GM12874 (cell line): ENCODE results near the gene RNF217.

ENCODE experiments used
- TF ChIP-seq, protein P1 (sequence below): IDR thresholded peaks from 2 replicates; pipeline ENCODE4 v1.5.1; 2011; ENCODE audit warnings: low read depth, mild to moderate bottlenecking, control low read depth, low read length, moderate library complexity; ENCODE audit not compliant: insufficient read depth

Gene RNF217

DNA sequence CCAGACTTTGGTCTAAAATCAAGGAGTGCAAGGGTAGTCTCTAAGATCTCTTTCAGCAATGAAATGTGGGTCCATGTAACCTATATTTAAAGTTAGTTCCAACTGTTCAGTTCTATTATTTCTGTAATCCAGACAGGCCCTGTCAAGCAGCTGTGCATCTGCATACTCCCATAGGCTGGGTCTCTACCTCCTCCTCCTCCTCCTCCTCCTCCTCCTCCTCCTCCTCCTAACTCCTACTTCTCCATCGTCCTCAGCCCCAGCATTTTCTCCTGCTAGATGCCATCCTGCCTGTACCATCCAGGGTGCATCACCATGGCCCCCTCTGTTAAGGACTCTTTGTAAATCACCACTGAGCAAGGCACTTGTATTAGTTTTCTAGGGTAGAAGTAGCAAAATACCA is 138.9 kb downstream of the RNF217 start:
- TF ChIP-seq, protein P1, sequence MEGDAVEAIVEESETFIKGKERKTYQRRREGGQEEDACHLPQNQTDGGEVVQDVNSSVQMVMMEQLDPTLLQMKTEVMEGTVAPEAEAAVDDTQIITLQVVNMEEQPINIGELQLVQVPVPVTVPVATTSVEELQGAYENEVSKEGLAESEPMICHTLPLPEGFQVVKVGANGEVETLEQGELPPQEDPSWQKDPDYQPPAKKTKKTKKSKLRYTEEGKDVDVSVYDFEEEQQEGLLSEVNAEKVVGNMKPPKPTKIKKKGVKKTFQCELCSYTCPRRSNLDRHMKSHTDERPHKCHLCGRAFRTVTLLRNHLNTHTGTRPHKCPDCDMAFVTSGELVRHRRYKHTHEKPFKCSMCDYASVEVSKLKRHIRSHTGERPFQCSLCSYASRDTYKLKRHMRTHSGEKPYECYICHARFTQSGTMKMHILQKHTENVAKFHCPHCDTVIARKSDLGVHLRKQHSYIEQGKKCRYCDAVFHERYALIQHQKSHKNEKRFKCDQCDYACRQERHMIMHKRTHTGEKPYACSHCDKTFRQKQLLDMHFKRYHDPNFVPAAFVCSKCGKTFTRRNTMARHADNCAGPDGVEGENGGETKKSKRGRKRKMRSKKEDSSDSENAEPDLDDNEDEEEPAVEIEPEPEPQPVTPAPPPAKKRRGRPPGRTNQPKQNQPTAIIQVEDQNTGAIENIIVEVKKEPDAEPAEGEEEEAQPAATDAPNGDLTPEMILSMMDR, result no peak

DNA sequence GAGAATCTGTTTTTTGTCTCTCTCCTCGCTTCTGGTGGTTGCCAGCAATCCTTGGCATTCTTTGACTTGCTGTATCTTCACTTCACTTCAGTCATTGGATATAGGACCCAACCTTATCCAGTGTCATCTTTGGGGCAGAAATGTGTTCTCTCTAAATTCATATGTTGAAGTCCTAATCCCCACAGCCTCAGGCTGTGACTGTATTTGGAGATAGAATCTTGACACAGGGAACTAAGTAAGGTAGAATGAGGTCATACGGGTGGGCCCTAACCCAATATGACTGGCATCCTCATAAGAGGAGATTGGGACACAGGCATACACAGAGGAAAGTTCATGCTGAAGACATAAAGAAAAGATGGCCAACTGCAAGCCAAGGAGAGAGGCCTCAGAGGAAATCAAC is 139.4 kb downstream of the RNF217 start:
- TF ChIP-seq, protein P1, result no peak

DNA sequence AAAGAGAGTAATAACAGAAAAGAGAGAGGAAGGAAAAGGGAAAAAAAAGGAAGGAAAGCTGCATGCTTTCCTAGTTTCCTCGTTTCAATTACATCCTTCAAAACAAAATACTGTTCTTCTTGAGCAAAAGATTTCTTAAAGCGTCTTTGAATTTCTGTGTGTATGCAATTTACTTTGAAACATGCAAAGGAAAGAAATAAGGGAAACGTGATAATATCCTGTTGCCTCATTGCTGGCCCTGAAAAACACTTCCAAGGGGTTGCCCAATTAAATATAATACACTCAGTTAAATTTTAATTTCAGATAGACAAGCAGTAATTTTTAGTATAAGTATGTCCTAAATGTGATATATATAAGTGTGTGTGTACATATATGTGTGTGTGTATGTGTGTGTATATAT is 140.2 kb downstream of the RNF217 start:
- TF ChIP-seq, protein P1, result no peak

DNA sequence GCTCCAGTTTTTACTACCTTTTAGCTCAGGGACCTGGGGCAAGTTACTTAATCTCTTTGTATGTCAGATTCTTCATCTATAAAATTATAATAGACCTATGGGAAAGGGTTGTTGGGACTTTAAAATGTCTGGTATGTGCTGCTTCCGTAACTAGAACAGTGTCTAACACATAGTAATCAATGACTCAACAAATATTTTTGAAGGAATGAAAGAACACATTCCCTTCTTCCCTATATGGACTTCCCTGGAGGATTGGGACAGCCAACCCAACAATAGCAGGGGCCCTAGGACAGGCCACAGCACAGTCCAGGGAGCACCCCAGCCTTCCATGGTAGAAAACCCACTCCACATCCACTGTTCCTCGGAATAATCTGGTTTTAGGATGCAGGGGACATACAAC is 140.7 kb downstream of the RNF217 start:
- TF ChIP-seq, protein P1, result no peak

DNA sequence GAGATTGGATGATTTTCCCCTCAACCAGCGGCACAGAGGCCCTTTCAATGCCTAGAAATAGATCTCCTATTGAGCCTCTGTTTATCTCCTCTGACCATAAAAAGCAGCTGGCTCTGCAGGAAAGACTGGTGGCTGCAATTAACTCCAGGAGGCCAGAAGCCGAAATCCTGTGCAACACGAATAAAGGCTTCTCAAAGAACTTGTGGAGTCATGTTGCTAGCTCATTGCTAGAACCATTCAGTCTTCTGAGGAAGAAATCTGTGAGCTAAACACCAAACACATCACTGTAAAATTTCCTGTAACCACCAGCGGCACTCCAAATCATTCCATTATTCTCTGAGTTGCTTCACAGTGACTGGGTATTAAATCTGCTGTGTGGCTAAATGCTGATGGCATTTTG is 142.2 kb downstream of the RNF217 start:
- TF ChIP-seq, protein P1, result no peak

DNA sequence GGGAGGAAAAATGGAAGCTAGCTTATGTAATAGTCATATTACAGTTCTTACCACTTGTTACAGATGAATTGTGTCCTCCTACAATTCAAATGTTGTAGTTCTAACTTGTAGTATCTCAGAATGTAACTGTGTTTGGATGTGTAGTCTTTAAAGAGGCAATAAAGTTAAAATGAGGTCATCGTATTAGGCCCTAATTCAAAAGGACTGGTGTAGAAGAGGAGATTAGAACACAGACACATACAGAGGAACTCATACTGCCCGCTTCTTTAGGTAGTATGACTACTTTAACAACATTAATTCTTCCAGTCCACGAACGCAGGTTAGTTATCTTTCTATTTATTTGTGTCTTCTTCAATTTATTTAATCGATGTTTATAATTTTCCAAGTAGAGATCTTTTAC is 144.8 kb downstream of the RNF217 start:
- TF ChIP-seq, protein P1, result no peak

DNA sequence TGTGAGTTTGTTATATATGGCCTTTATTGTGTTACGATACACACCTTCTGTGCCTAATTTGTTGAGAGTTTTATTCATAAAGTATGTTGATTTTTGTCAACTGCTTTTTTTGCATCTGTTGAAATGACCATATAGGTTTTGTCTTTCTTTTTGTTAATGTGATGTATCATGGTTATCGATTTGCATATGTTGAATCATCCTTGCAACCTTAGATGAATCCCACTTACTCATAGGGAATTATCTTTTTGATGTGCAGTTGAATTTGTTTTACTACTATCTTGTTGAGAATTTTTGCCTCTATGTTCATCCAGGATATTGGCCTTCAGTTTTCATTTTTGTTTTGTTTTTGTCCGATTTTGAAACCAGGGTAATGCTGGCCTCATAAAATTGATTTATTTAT is 145.7 kb downstream of the RNF217 start:
- TF ChIP-seq, protein P1, result no peak

DNA sequence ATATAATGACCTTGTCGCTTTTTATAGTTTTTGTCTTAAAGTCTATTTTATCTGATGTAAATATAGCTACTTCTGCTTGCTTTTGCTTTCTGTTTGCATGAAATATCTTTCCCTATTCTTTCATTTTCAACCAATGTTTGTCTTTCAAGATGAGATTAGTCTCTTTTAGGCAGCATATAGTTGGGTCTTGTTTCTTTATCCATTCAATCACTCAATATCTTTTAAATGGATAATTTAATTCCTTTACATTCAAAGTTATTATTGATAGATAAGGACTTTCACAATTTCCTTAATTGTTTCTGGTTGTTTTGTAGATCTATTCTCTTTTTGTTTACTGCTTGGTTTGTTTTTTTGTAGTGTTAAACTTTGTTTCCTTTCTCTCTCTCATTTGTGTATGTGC is 147.8 kb downstream of the RNF217 start:
- TF ChIP-seq, protein P1, result no peak
